Measurements from ENCODE around the gene RAPGEF2. TPM values are rescaled to one million over a fixed set of nuclear protein-coding genes. Genes with fewer than 3 reads are reported as not detected.

Gene RAPGEF2
- total and polyA plus RNA-seq, 2 experiments from 2014 or later = 10.2 to 63.1 TPM

GRCh38 chr4:159269956-159270355 lies 167.1 kb downstream of the RAPGEF2 start:
- no peaks in the 10 kb centered on the region for H3K79me2 ChIP-seq (replicated peaks; ENCODE audit: insufficient read depth)
- no peak overlapping the region for H2AFZ ChIP-seq
- H3K4me2 ChIP-seq = no peak overlapping the region

More at GRCh38 chr4:159269956-159270355, 167.1 kb downstream of the RAPGEF2 start:
- no peak for DNase-seq (ENCODE audit: low spot score)
- Histone ChIP-seq H3K4me3 (no peak overlapping the region), H3F3A (replicated peaks; ENCODE audit: low read depth) (no peaks in the 10 kb centered on the region), H3K27ac (ENCODE audit: low read depth) (no peak overlapping the region), H3K9me2 (ENCODE audit: insufficient read depth) (no peaks in the 10 kb centered on the region), H3K4me1 (ENCODE audit: insufficient read depth) (peaks cover 10% of the 10 kb centered on the region), H3K36me3 (ENCODE audit: insufficient read depth) (no peaks in the 10 kb centered on the region), H4K20me1 (replicated peaks; ENCODE audit: insufficient read depth) (no peaks in the 10 kb centered on the region), H3K27me3 (ENCODE audit: insufficient read depth) (no peaks in the 10 kb centered on the region)
- ATAC-seq = no peak
- peaks cover 14% of the 10 kb centered on the region for H3K4me1 Mint-ChIP-seq
- no peaks in the 10 kb centered on the region; the same call in 2 of the 3 replicates for H3K9me3 Mint-ChIP-seq
- no peak overlapping the region for H3K27ac Mint-ChIP-seq
- no peaks in the 10 kb centered on the region for H3K27me3 Mint-ChIP-seq (ENCODE audit: insufficient read depth, low read depth, poor library complexity)
- no peaks in the 10 kb centered on the region for H3K36me3 Mint-ChIP-seq (ENCODE audit: low read depth)
- TF ChIP-seq ZNF462 (CRISPR knock-in tag; IDR thresholded peaks at IDR 0.05) (no peak), ETS1 (IDR thresholded peaks at IDR 0.05) (no peak), CTCF (conservative IDR thresholded peaks at IDR 0.05; ENCODE audit: low read depth in 2 of 2) (no peak), ZNF331 (CRISPR knock-in tag; IDR thresholded peaks at IDR 0.05; ENCODE audit: low read depth) (no peak)
- no peak overlapping the region for H3K4me3 Mint-ChIP-seq
